ENCODE measurements around the gene STARD7. TPM values are rescaled to one million over a fixed set of nuclear protein-coding genes. Genes with fewer than 3 reads are reported as not detected.
A peak's percentile ranks its signal among the peaks of the same experiment; 100 is the strongest.
"Not testable (repeated sequence)": the region's sequence is repeated elsewhere in the genome, so short reads cannot be mapped to it uniquely, and the experiment has no call there.

STARD7 gene
- total RNA-seq, 2 donors from 2014 or later: 145 to 159 TPM

GRCh38 chr2:96143848-96144480 is 64.7 kb downstream of the STARD7 start:
- Mint-ChIP-seq H3K36me3 (ENCODE audit: low read depth) (no peaks in the 10 kb centered on the region), H3K9me3 (no peaks in the 10 kb centered on the region), H3K27me3 (ENCODE audit: insufficient read depth) (peaks cover 27% of the 10 kb centered on the region), H3K4me1 (peaks cover 10% of the 10 kb centered on the region), H3K4me3 (peak overlapping the region; percentile 61), H3K27ac (no peak overlapping the region)
- peaks cover 30% of the 10 kb centered on the region for H3K27me3 ChIP-seq (ENCODE audit: control insufficient read depth, insufficient read depth, low read length, poor library complexity, severe bottlenecking)
- H3K4me3 ChIP-seq (ENCODE audit: low read length): no peak overlapping the region
- H3K36me3 ChIP-seq (ENCODE audit: control insufficient read depth, insufficient read depth, low read length): no peaks in the 10 kb centered on the region
- no peaks in the 10 kb centered on the region for H3K4me1 ChIP-seq (ENCODE audit: control insufficient read depth, insufficient read depth, low read length)
- peak; percentile 89 for DNase-seq
- H3K9ac ChIP-seq (ENCODE audit: extremely low read depth, low read length, poor library complexity, severe bottlenecking): no peak overlapping the region
- H3K9me3 ChIP-seq (ENCODE audit: control insufficient read depth, low read length): no peaks in the 10 kb centered on the region
- TF ChIP-seq CTCF (conservative IDR thresholded peaks at IDR 0.05): peak; percentile 69
- 87% methylated on average over 20 to 23 of the region's 23 CpGs for WGBS, 2 experiments (ENCODE audit: insufficient coverage in 1 of 2, insufficient read length in 1 of 2)
- no peak overlapping the region for H3K27ac ChIP-seq (ENCODE audit: low read depth, low read length)

- Histone ChIP-seq H3K27me3 (ENCODE audit: control insufficient read depth, insufficient read depth, low read length, poor library complexity, severe bottlenecking) (peaks cover 30% of the 10 kb centered on the region), H3K4me3 (ENCODE audit: low read length) (no peak overlapping the region), H3K9me3 (ENCODE audit: control insufficient read depth, low read length) (no peaks in the 10 kb centered on the region), H3K9ac (ENCODE audit: extremely low read depth, low read length, poor library complexity, severe bottlenecking) (no peak overlapping the region), H3K4me1 (ENCODE audit: control insufficient read depth, insufficient read depth, low read length) (no peaks in the 10 kb centered on the region), H3K36me3 (ENCODE audit: control insufficient read depth, insufficient read depth, low read length) (no peaks in the 10 kb centered on the region), H3K27ac (ENCODE audit: low read depth, low read length) (no peak overlapping the region)
- Mint-ChIP-seq H3K36me3 (ENCODE audit: low read depth) (no peaks in the 10 kb centered on the region), H3K9me3 (no peaks in the 10 kb centered on the region), H3K4me1 (peaks cover 9% of the 10 kb centered on the region), H3K27ac (no peak overlapping the region), H3K27me3 (ENCODE audit: insufficient read depth) (peaks cover 25% of the 10 kb centered on the region), H3K4me3 (no peak overlapping the region)
- 91 to 94% methylated on average over 6 to 10 of the region's 10 CpGs for WGBS, 2 experiments (ENCODE audit: insufficient coverage in 1 of 2, insufficient read length in 1 of 2)
- DNase-seq: no peak
- TF ChIP-seq CTCF (conservative IDR thresholded peaks at IDR 0.05): no peak
These were observed 65.3 kb downstream of the STARD7 start for GRCh38 chr2:96143231-96143847.

GRCh38 chr2:96142217-96143113 is 66.2 kb downstream of the STARD7 start:
- Mint-ChIP-seq H3K4me1 (peaks cover 7% of the 10 kb centered on the region), H3K27ac (no peak overlapping the region), H3K9me3 (no peaks in the 10 kb centered on the region), H3K36me3 (ENCODE audit: low read depth) (no peaks in the 10 kb centered on the region), H3K4me3 (no peak overlapping the region), H3K27me3 (ENCODE audit: insufficient read depth) (peaks cover 25% of the 10 kb centered on the region)
- Histone ChIP-seq H3K27ac (ENCODE audit: low read depth, low read length) (no peak overlapping the region), H3K36me3 (ENCODE audit: control insufficient read depth, insufficient read depth, low read length) (no peaks in the 10 kb centered on the region), H3K9me3 (ENCODE audit: control insufficient read depth, low read length) (no peaks in the 10 kb centered on the region), H3K27me3 (ENCODE audit: control insufficient read depth, insufficient read depth, low read length, poor library complexity, severe bottlenecking) (peaks cover 30% of the 10 kb centered on the region), H3K9ac (ENCODE audit: extremely low read depth, low read length, poor library complexity, severe bottlenecking) (no peak overlapping the region), H3K4me3 (ENCODE audit: low read length) (no peak overlapping the region), H3K4me1 (ENCODE audit: control insufficient read depth, insufficient read depth, low read length) (no peaks in the 10 kb centered on the region)
- TF ChIP-seq CTCF (conservative IDR thresholded peaks at IDR 0.05): no peak
- 90 to 95% methylated on average over 13 to 26 of the region's 26 CpGs for WGBS, 2 experiments (ENCODE audit: insufficient coverage in 1 of 2, insufficient read length in 1 of 2)
- peak; percentile 74 for DNase-seq

- H3K9me3 ChIP-seq (ENCODE audit: control insufficient read depth, low read length); H3K27ac ChIP-seq (ENCODE audit: low read depth, low read length); H3K9me3 Mint-ChIP-seq; H3K27ac Mint-ChIP-seq; H3K4me1 ChIP-seq (ENCODE audit: control insufficient read depth, insufficient read depth, low read length); H3K36me3 Mint-ChIP-seq (ENCODE audit: low read depth); H3K4me3 Mint-ChIP-seq; DNase-seq; H3K4me3 ChIP-seq (ENCODE audit: low read length); H3K4me1 Mint-ChIP-seq; H3K36me3 ChIP-seq (ENCODE audit: control insufficient read depth, insufficient read depth, low read length); H3K9ac ChIP-seq (ENCODE audit: extremely low read depth, low read length, poor library complexity, severe bottlenecking): not testable (repeated sequence)
- peaks cover 24% of the 10 kb centered on the region for H3K27me3 Mint-ChIP-seq (ENCODE audit: insufficient read depth)
- peaks cover 28% of the 10 kb centered on the region for H3K27me3 ChIP-seq (ENCODE audit: control insufficient read depth, insufficient read depth, low read length, poor library complexity, severe bottlenecking)
- WGBS, 2 experiments (ENCODE audit: insufficient coverage in 1 of 2, insufficient read length in 1 of 2): 96% methylated on average over 5 of the region's 5 CpGs; no CpG with 5 or more reads in 1 of the 2 experiments
These were observed 67.0 kb downstream of the STARD7 start for GRCh38 chr2:96141624-96141967.

Data from endodermal cell (in vitro differentiated cells).